Measurements from ENCODE around the gene DUSP11.
"Not testable (repeated sequence)": the region's sequence is repeated elsewhere in the genome, so short reads cannot be mapped to it uniquely, and the experiment has no call there.

DUSP11 gene

DNA sequence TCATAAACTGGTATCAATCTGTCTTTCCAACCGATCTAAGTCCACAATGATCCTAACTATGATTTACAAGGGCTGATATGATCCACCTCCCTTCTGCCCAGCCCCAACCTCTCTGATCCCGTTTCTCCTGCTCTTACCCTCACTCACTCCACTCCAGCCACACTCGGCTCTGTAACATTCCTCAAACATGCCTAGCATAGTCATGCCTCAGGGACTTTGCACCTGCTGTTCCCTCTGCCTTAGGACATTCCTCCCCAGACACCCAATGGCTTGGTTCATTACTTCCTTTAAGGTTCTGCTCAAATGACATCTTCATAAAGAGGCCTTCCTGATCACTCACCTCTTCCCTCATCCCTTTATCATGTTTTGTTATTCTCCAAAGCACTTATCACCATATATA lies 9.2 kb downstream of the DUSP11 start:
- H3K4me3 ChIP-seq (ENCODE audit: low read depth, low read length): no peak overlapping the region
- TF ChIP-seq, protein P1, sequence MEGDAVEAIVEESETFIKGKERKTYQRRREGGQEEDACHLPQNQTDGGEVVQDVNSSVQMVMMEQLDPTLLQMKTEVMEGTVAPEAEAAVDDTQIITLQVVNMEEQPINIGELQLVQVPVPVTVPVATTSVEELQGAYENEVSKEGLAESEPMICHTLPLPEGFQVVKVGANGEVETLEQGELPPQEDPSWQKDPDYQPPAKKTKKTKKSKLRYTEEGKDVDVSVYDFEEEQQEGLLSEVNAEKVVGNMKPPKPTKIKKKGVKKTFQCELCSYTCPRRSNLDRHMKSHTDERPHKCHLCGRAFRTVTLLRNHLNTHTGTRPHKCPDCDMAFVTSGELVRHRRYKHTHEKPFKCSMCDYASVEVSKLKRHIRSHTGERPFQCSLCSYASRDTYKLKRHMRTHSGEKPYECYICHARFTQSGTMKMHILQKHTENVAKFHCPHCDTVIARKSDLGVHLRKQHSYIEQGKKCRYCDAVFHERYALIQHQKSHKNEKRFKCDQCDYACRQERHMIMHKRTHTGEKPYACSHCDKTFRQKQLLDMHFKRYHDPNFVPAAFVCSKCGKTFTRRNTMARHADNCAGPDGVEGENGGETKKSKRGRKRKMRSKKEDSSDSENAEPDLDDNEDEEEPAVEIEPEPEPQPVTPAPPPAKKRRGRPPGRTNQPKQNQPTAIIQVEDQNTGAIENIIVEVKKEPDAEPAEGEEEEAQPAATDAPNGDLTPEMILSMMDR (IDR thresholded peaks at IDR 0.05; ENCODE audit: low read depth, low read length): no peak

DNA sequence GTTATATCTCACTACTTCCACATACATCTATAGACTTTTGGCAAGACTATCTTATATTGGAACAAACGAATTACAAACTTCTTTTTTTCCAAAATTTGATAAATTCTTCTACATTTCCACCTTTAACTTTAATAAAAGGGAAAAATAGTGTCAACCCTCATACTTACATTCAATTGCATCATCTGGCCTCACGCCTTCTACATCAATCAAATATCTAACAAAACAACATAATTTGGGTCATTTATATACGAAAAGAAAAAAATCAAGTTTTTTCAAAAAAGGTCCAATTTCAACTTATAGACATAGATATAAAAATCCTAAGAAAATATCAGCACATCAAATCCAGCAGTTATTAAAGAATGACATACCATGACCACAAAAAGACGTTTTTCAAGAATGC lies 12.9 kb downstream of the DUSP11 start:
- H3K4me3 ChIP-seq (ENCODE audit: low read depth, low read length): no peak overlapping the region
- TF ChIP-seq, protein P1 (IDR thresholded peaks at IDR 0.05; ENCODE audit: low read depth, low read length): no peak

DNA sequence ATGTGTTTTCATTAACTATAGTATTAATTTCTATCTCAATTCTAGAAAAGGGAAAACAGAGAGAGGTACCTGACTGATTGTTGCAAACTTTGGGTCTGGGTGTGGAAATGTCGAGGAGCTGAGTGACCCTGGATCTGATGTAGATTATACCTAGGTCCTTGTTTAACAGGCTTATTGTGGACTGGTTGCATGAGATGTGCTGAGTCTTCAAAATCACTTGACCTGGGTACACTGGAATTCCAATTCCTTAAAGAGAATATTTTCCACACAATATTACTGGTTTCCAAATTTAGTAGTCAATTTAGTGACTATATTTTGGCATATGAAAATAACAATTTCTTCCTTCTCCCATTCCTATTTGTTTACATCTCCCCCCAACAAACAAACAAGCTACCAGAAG lies 13.6 kb downstream of the DUSP11 start:
- no peak overlapping the region for H3K4me3 ChIP-seq (ENCODE audit: low read depth, low read length)
- TF ChIP-seq, protein P1 (IDR thresholded peaks at IDR 0.05; ENCODE audit: low read depth, low read length): no peak

DNA sequence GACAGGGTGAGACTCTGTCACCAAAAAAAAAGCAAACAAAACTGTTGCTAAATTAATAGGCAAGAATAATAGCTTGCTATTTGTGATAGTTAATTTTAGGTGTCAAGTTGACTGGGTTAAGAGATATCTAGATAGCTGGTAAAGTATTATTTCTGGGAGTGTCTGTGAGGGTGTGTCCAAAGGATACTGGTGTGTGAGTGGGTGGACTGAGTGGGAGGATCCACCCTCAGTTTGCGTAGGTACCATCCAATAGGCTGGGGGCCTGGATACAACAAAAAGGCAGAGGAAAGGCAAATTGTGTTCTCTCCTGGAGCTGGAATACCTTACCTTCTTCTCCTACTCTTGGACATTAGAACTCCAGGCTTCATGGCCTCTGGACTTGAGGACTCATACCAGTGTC lies 15.0 kb downstream of the DUSP11 start:
- TF ChIP-seq, protein P1 (IDR thresholded peaks at IDR 0.05; ENCODE audit: low read depth, low read length): no peak
- H3K4me3 ChIP-seq (ENCODE audit: low read depth, low read length): no peak overlapping the region

DNA sequence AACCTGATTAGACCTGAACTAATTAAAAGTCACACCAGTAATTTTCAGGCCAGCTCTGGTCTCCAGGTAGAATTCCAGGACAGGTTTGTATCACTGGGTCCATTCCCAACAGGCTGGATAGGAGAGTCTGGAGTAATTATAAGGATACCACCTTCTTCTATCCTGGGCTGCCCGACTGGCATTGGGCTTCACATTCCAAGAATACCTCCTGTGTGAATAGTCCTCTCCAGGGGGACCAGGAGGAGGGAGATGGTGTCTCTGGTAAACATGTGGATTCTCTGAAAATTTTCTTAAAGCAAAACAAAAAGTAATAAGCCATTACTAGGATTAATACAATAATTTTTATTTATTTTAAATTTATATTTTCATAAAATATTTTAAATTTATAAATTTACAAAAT lies 17.3 kb downstream of the DUSP11 start:
- no peak overlapping the region for H3K4me3 ChIP-seq (ENCODE audit: low read depth, low read length)
- TF ChIP-seq, protein P1 (IDR thresholded peaks at IDR 0.05; ENCODE audit: low read depth, low read length): no peak

DNA sequence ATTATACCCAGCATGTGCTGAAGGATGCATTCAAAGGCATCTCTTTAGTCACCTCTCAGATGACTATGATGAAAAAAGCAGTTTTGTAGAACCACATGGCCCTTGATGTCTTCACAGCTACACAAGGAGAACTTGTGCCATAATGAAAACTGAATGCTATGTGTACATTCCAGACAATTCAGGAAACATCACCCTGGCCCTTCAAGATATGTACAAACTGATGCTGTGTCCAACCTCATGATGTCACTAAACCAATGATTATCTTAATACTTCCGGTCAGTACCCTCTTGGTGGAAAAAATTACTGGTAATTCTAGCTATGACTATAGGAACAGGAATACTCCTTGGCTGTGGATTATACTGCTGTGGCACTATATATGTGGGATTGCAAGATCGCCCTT lies 20.0 kb downstream of the DUSP11 start:
- TF ChIP-seq, protein P1 (IDR thresholded peaks at IDR 0.05; ENCODE audit: low read depth, low read length): no peak
- no peak overlapping the region for H3K4me3 ChIP-seq (ENCODE audit: low read depth, low read length)

DNA sequence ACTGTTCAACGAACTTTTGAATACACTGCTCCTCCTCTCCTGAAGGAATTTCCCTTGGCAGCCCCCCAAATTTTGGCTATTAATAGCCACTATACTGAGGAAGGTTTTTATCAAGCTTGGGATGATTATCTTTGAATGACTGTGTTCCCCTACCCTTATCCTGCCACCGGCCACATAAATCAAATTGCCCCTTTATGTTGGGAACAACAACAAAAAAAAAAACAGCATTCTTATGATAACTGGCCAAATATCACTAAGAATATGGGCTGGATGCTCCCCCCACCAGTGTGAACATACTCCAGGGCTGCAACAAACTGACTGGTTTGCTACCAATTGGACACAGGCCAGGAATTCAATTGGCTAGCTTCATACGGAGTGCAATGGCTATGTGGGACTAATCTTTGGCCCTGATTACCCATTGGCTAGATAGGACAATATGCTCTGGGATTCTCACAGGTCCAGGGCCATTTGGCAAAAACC lies 20.6 kb downstream of the DUSP11 start:
- TF ChIP-seq, protein P1 (IDR thresholded peaks at IDR 0.05; ENCODE audit: low read depth, low read length): no peak

DNA sequence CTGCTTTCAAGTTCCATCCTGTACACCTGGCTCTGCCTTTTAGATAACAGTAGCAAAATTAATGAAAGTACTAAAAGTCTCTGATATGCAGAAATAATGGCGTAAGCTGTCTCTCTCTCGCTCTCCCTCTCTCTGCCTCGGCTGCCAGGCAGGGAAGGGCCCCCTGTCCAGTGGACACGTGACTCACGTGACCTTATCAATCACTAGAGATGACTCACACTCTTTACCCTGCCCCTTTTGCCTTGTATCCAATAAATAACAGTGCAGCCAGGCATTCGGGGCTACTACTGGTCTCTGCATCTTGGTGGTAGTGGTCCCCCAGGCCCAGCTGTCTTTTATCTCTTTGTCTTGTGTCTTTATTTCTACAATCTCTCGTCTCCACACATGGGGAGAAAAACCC lies 25.6 kb downstream of the DUSP11 start:
- H3K4me3 ChIP-seq (ENCODE audit: low read depth, low read length): not testable (repeated sequence)

More for the DNA sequence above, 20.6 kb downstream of the DUSP11 start:
- H3K4me3 ChIP-seq (ENCODE audit: low read depth, low read length): no peak overlapping the region
